Stimulated activated CD8-positive, alpha-beta memory T cell treated with anti-CD3 and anti-CD28 coated beads, Interleukin-4, amount 100 ng/mL, for 4 hours (primary cell): ENCODE data around the gene SCNM1.
"Not testable (repeated sequence)": the region's sequence is repeated elsewhere in the genome, so short reads cannot be mapped to it uniquely, and the experiment has no call there.

ENCODE experiments used
- DNase-seq, 2 donors: peaks; one replicate each; pipeline ENCODE4 v3.0.0-alpha.2; 2020; ENCODE audit warnings: low read depth in 2 of 2, low spot score in 1 of 2

SCNM1 gene

GRCh38 chr1:151192047-151192446 is 26.1 kb downstream of the SCNM1 start:
- DNase-seq: no peak

- DNase-seq: no peak
Observed at GRCh38 chr1:151193304-151193703, 27.4 kb downstream of the SCNM1 start.

DNA sequence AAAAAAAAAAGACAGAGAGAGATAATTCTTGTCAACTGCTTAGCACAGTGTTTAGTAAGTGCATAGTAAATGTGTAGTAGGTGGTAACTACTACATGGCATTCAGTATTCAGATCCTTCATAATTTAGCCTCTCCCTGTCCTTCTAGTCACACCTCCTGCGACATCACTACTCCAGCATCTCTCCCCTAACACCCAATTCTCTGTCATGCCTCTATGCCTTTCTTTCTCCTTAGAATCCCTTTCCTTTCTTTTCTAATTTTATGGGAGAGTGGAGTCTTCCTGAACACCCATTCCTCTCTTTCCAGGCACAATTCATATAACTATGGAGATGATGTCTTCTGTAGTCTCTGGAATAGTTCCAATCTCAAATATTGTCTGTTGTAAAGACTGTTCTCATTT is 27.9 kb downstream of the SCNM1 start:
- DNase-seq: no peak

GRCh38 chr1:151194894-151195594 is 29.1 kb downstream of the SCNM1 start:
- not testable (repeated sequence) for DNase-seq

DNA sequence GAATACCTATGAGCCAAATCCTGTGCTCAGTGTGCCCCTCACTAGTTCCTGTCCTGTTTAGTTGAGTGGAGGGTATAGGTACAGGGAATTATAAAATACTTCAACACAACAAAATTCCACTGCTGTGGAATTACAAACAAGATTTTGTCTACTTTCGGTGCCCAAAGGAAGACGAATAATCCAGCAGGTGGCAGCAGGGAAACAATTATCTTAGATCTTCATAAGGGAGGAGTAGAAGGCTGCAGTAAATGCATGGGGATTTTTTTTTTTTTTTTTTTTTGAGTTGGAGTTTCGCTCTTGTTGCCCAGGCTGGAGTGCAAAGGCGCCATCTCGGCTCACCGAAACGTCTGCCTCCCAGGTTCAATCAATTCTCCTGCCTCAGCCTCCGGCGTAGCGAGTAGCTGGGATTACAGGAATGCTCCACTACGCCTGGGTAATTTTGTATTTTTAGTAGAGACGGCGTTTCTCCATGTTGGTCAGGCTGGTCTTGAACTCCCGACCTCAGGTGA is 30.4 kb downstream of the SCNM1 start:
- DNase-seq: no peak

- DNase-seq: no peak
Observed at GRCh38 chr1:151197863-151198253, 31.9 kb downstream of the SCNM1 start.

GRCh38 chr1:151198254-151199127 is 32.5 kb downstream of the SCNM1 start, which contains the start of gene PIP5K1A:
Gene PIP5K1A (plus strand): TSS chr1:151198552. CDS start chr1:151198997, 445 bp downstream.
- peak; percentile 96 to 99 for DNase-seq

- no peak for DNase-seq
Observed at GRCh38 chr1:151199873-151200581, 34.1 kb downstream of the SCNM1 start.

GRCh38 chr1:151205381-151205965 is 39.5 kb downstream of the SCNM1 start:
- DNase-seq: not testable (repeated sequence)

DNA sequence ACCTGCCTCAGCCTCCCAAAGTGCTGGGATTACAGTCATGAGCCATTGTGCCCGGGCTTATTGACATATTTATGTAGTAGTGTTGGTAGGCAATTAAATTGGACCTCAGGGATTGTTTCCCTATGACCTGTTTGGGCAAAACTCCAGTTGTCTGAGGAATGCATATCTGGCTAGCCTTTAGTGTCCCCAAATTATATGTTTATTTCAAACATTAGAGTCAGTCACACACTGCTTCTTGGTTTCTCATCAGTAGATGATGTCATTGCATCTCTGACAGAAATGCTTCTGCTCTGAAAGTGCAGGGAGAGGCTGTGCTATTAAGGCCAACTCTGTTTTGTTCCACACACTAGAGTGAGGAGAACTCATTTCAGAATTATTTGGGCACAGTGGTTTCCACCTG is 44.9 kb downstream of the SCNM1 start:
- no peak for DNase-seq

DNA sequence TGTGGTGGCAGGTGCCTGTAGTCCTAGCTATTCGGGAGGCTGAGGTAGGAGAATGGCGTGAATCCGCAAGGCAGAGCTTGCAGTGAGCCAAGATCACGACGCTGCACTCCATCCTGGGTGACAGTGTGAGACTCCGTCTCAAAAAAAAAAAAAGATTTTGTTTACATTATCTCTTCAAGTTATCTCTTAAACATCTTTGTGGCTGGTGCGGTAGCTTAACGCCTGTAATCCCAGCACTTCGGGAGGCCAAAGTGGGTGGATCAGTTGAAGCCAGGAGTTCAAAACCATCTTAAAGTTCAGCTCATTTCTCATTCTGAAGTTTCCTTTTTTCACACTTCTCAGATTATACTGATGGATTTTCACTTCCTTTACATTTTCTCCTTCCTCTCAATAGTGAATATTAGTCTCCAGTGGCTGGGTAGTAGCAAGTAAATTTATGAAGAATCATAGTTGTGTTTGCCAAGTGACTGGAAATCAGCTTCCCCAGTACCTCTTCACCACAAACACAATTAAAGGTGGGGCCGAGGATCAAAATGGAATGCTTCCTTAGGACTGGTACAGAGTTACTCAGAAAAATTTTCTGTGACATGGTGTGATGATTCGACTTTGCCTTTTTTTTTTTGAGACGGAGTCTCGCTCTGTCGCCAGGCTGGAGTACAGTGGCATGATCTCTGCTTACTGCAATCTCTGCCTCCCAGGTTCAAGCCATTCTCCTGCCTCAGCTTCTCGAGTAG is 46.2 kb downstream of the SCNM1 start:
- DNase-seq: no peak

DNA sequence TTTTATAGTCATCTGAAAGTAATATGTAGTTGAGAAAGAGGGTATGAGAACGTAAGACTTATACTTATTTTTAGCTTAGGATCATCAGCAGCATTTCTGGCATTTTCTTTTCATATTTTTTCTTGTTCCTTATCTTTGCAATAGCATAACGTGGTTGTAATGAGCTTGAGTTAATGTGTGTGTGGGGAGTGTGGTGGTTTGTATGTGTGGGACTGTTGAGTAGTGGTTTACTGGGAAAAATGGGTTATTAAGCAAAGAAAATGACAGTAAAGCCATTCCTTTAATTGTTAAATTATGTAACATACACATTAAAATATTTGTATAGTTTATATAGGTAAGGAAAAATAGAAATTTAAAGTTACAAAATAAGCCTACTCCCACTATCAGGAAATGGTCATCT is 47.6 kb downstream of the SCNM1 start:
- no peak for DNase-seq
